ENCODE measurements around the gene CD247. TPM values are rescaled to one million over a fixed set of nuclear protein-coding genes. Genes with fewer than 3 reads are reported as not detected.
A peak's percentile ranks its signal among the peaks of the same experiment; 100 is the strongest.

Gene CD247
- total RNA-seq, 1 donor from 2014 or later, result 1.3 TPM

- Histone ChIP-seq H3K27ac (no peak overlapping the region), H4K20me1 (ENCODE audit: low read depth) (no peaks in the 10 kb centered on the region), H3K4me2 (peak overlapping the region; percentile 45), H3K9me3 (ENCODE audit: low read depth) (no peaks in the 10 kb centered on the region), H3K4me1 (peaks cover 6% of the 10 kb centered on the region), H3F3A (ENCODE audit: low read depth) (no peaks in the 10 kb centered on the region), H3K36me3 (no peaks in the 10 kb centered on the region), H2AFZ (replicated peaks) (peak overlapping the region; percentile 90), H3K27me3 (no peaks in the 10 kb centered on the region), H3K9ac (no peak overlapping the region), H3K4me3 (no peak overlapping the region), H3K79me2 (ENCODE audit: low read depth) (no peaks in the 10 kb centered on the region)
- Mint-ChIP-seq H3K9me3 (no peaks in the 10 kb centered on the region), H3K4me1 (peaks cover 38% of the 10 kb centered on the region), H3K4me3 (no peak overlapping the region), H3K27me3 (ENCODE audit: insufficient read depth, low read depth) (peaks cover 8% of the 10 kb centered on the region), H3K36me3 (no peaks in the 10 kb centered on the region), H3K27ac (no peak overlapping the region)
- DNase-seq (ENCODE audit: low spot score), result peak; percentile 91
- TF ChIP-seq EZH2 (IDR thresholded peaks at IDR 0.05), result no peak
- no peak for TF ChIP-seq EZH2phosphoT487 (IDR thresholded peaks at IDR 0.05)
- peak; percentile 97 for TF ChIP-seq CTCF (IDR thresholded peaks at IDR 0.05)
These were observed 15.5 kb upstream of the CD247 start for GRCh38 chr1:167533851-167534300.

GRCh38 chr1:167532964-167533824, 14.9 kb upstream of the CD247 start:
- no peaks in the 10 kb centered on the region for H3K27me3 ChIP-seq
- H3K9ac ChIP-seq, result no peak overlapping the region
- H3K36me3 ChIP-seq, result no peaks in the 10 kb centered on the region
- no peaks in the 10 kb centered on the region for H3F3A ChIP-seq (ENCODE audit: low read depth)
- TF ChIP-seq CTCF (IDR thresholded peaks at IDR 0.05), result no peak
- TF ChIP-seq EZH2phosphoT487 (IDR thresholded peaks at IDR 0.05), result no peak
- no peak for TF ChIP-seq EZH2 (IDR thresholded peaks at IDR 0.05)
- H3K27ac Mint-ChIP-seq, result peak overlapping the region; percentile 72
- H3K36me3 Mint-ChIP-seq, result no peaks in the 10 kb centered on the region
- peak overlapping the region; percentile 90 for H2AFZ ChIP-seq (replicated peaks)
- no peak overlapping the region for H3K4me3 Mint-ChIP-seq
- no peaks in the 10 kb centered on the region for H3K9me3 ChIP-seq (ENCODE audit: low read depth)
- H3K27ac ChIP-seq, result no peak overlapping the region
- H4K20me1 ChIP-seq (ENCODE audit: low read depth), result no peaks in the 10 kb centered on the region
- peaks cover 6% of the 10 kb centered on the region for H3K4me1 ChIP-seq
- no peaks in the 10 kb centered on the region for H3K79me2 ChIP-seq (ENCODE audit: low read depth)
- H3K4me3 ChIP-seq, result no peak overlapping the region
- DNase-seq (ENCODE audit: low spot score), result no peak
- H3K27me3 Mint-ChIP-seq (ENCODE audit: insufficient read depth, low read depth), result peaks cover 8% of the 10 kb centered on the region
- peaks cover 34% of the 10 kb centered on the region for H3K4me1 Mint-ChIP-seq
- no peaks in the 10 kb centered on the region for H3K9me3 Mint-ChIP-seq
- peak overlapping the region; percentile 45 for H3K4me2 ChIP-seq

DNA sequence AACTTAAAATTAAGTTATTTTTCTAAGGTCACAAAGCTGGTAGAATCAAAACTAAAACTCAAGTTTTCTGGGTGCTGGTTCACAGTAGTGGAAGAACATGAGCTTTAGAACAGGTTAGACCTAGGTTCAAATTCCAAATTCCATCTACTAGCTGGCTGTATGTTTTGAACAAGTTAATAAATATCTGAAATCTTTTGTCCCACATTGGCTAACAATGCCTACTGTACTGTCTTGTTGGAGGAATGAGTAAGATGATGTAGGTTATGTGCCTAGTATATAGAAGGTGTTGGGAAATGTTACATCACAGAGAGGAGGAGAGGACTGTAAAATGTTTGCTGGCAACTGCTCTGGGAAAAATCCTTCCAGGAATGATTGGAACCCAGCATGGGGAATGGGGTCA, 14.0 kb upstream of the CD247 start:
- no peaks in the 10 kb centered on the region for H3K9me3 Mint-ChIP-seq
- Histone ChIP-seq H3K9me3 (ENCODE audit: low read depth) (no peaks in the 10 kb centered on the region), H3K27me3 (no peaks in the 10 kb centered on the region), H3K4me2 (no peak overlapping the region), H3K27ac (no peak overlapping the region), H3K4me3 (no peak overlapping the region), H3F3A (ENCODE audit: low read depth) (no peaks in the 10 kb centered on the region), H3K4me1 (peaks cover 8% of the 10 kb centered on the region), H3K36me3 (no peaks in the 10 kb centered on the region), H3K9ac (no peak overlapping the region), H3K79me2 (ENCODE audit: low read depth) (no peaks in the 10 kb centered on the region), H2AFZ (replicated peaks) (no peak overlapping the region), H4K20me1 (ENCODE audit: low read depth) (no peaks in the 10 kb centered on the region)
- TF ChIP-seq EZH2 (IDR thresholded peaks at IDR 0.05), result no peak
- no peak for TF ChIP-seq EZH2phosphoT487 (IDR thresholded peaks at IDR 0.05)
- TF ChIP-seq CTCF (IDR thresholded peaks at IDR 0.05), result no peak
- H3K4me1 Mint-ChIP-seq, result peaks cover 36% of the 10 kb centered on the region
- H3K36me3 Mint-ChIP-seq, result no peaks in the 10 kb centered on the region
- H3K27me3 Mint-ChIP-seq (ENCODE audit: insufficient read depth, low read depth), result peaks cover 8% of the 10 kb centered on the region
- peak overlapping the region; percentile 14 for H3K27ac Mint-ChIP-seq
- H3K4me3 Mint-ChIP-seq, result no peak overlapping the region
- no peak for DNase-seq (ENCODE audit: low spot score)
